Measurements from ENCODE around the gene ANGPTL7. TPM values are rescaled to one million over a fixed set of nuclear protein-coding genes. Genes with fewer than 3 reads are reported as not detected.

ANGPTL7 gene
- polyA plus RNA-seq, 3 donors from 2014 or later: not detected

- no peaks in the 10 kb centered on the region for H3K4me1 Mint-ChIP-seq
- no peaks in the 10 kb centered on the region for H3K9me3 Mint-ChIP-seq
- peaks cover 0 to 2% (median 0%) of the 10 kb centered on the region in 3 donors for H3K27me3 Mint-ChIP-seq (ENCODE audit: low read depth in 3 of 3)
- no peak overlapping the region for H3K4me3 Mint-ChIP-seq
- H3K27ac Mint-ChIP-seq: no peak overlapping the region
- DNase-seq: no peak
- H3K36me3 Mint-ChIP-seq: peaks cover 24 to 49% (median 28%) of the 10 kb centered on the region in 3 donors
Observed at GRCh38 chr1:11198257-11198656, 9.1 kb downstream of the ANGPTL7 start.

DNA sequence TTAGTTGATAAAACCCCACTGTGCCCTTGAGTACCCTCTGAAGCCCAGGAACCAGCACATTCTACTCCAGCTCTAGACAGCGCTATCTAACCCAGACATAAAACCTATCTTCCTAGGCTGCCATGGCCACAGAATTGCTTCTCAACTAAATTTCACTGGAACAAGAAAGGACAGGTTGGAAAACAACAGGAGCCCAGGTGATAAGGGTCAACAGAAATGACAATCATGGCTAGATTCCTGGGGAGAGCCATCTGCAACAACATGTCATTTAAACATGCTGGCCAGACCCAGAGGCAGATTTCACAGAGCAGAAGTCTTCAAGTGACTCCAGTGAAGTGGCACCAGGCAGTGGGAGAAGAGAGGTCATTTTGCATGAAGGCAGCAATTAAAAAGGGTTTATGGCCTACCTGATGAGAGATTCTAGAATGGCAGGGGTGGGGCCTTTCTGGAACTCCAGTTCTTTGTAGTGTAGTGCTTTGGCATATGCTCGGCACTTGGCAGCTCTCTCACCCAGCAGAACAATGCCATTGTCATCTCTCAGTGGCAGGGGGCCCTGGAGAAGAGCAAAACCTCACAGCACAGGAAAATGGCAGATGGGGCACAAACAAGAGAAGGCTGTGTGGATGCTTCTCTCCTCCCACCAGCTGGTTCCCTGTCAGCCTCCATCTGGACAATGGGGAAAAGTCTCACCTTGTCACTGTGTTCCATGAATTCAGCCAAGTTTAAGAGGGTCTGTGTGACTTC, 9.9 kb downstream of the ANGPTL7 start:
- H3K27me3 Mint-ChIP-seq (ENCODE audit: low read depth in 3 of 3): peaks cover 0 to 2% (median 0%) of the 10 kb centered on the region in 3 donors
- DNase-seq: no peak
- no peak overlapping the region for H3K4me3 Mint-ChIP-seq
- no peaks in the 10 kb centered on the region for H3K9me3 Mint-ChIP-seq
- no peak overlapping the region for H3K27ac Mint-ChIP-seq
- no peaks in the 10 kb centered on the region for H3K4me1 Mint-ChIP-seq
- peaks cover 24 to 54% (median 34%) of the 10 kb centered on the region in 3 donors for H3K36me3 Mint-ChIP-seq

DNA sequence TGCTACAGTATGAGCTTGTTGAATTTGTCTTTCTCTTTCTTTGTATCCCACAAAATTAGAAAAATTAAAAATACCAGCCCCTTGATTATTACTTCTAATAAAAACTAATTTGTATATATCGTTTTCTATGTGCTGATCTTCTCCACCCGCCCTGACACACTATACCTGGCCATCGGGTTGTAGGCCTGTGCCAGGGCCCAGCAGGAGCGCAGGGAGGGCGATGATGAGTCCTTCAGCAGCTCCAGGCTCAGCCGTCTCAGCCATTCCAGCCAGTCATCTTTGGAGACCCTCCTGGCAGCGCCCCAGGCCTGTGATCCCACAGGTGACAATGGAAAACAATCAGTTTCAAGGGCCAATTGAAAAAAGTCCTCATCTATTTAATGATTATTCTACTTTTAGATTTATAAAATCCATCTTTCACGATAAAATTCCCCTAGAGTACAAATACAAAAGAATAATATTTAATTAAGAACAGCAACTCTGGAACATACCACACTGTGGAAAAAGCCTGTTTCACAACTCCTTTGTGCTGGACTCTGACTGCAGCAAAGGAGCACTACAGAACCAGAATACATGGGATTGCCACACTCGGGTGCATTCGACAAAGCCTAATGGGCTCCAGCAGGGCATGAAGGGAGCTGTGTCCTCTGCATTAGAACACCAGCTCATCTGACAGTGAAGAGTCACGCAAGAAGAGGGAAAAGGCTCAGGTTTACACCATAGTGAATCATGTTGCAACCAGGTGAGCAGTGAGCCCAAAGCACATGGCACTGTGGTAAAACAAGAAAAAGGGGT, 15.4 kb downstream of the ANGPTL7 start:
- DNase-seq: no peak
- Mint-ChIP-seq H3K9me3 (no peaks in the 10 kb centered on the region), H3K4me1 (no peaks in the 10 kb centered on the region), H3K36me3 (peaks cover 6 to 41% (median 9%) of the 10 kb centered on the region in 3 donors), H3K27ac (no peak overlapping the region), H3K27me3 (ENCODE audit: low read depth in 3 of 3) (no peaks in the 10 kb centered on the region), H3K4me3 (no peak overlapping the region)

DNA sequence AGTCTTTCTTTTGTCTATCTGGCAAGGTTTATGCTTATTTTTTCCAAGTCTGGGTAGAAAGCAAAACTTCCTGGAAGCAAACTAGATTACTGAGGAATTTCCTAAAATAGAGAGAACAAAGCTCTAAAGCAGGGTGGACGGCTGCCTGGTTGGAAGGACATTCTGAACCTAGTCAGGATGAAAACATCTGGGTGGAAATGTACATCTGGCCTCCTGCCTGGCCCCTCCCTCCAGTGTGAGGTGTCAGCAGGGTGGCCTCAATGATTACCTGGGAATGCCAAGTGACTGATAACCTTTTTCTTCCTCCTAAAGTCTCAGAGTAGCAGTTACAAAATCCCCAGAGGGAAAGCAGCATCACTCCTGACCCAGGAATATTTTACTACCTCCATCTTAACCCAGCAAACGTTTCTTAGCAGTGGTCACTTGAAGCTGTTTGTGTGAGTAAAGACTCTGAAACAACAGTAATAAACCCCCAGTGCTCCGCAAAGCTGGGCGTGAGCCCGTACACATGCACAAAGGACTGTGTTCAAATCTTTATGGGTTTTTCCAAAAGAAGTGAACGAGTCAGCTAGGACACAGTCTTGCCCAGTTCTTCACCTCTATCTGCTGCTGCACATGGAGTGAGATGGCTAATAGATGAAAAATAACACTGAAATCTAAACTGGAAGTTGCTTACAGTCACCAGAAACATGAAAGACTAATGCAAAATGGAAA, 18.9 kb downstream of the ANGPTL7 start:
- H3K9me3 Mint-ChIP-seq: no peaks in the 10 kb centered on the region
- H3K36me3 Mint-ChIP-seq: peaks cover 25 to 64% (median 28%) of the 10 kb centered on the region in 3 donors
- no peak overlapping the region for H3K4me3 Mint-ChIP-seq
- no peaks in the 10 kb centered on the region for H3K27me3 Mint-ChIP-seq (ENCODE audit: low read depth in 3 of 3)
- H3K27ac Mint-ChIP-seq: no peak overlapping the region
- DNase-seq: no peak
- no peaks in the 10 kb centered on the region for H3K4me1 Mint-ChIP-seq

DNA sequence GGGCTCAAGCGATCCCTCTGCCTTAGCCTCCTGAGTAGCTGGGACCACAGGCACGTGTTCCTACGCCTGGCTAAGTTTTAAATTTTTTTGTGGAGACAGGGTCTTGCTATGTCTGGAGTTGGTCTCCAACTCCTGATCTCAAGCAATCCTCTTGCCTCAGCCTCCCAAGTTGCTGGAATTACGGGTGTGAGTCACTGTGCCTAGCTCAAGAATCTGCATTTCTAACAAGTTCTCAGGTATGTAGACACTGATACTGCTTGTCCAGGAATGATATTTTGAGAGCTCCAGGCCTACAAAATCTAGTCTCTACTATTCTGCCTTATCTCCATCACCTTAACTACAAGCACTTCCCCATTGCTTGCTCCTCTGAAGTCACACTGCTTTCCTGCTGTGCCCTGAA, 22.3 kb downstream of the ANGPTL7 start:
- Mint-ChIP-seq H3K36me3 (peaks cover 34 to 71% (median 41%) of the 10 kb centered on the region in 3 donors), H3K27ac (no peak overlapping the region), H3K4me3 (no peak overlapping the region), H3K27me3 (ENCODE audit: low read depth in 3 of 3) (no peaks in the 10 kb centered on the region), H3K9me3 (no peaks in the 10 kb centered on the region), H3K4me1 (no peaks in the 10 kb centered on the region)
- DNase-seq: no peak

- Mint-ChIP-seq H3K4me1 (no peaks in the 10 kb centered on the region), H3K4me3 (no peak overlapping the region), H3K9me3 (no peaks in the 10 kb centered on the region), H3K27ac (no peak overlapping the region), H3K27me3 (ENCODE audit: low read depth in 3 of 3) (no peaks in the 10 kb centered on the region), H3K36me3 (peaks cover 34 to 73% (median 41%) of the 10 kb centered on the region in 3 donors)
- no peak for DNase-seq
Observed at GRCh38 chr1:11211925-11212587, 22.9 kb downstream of the ANGPTL7 start.

DNA sequence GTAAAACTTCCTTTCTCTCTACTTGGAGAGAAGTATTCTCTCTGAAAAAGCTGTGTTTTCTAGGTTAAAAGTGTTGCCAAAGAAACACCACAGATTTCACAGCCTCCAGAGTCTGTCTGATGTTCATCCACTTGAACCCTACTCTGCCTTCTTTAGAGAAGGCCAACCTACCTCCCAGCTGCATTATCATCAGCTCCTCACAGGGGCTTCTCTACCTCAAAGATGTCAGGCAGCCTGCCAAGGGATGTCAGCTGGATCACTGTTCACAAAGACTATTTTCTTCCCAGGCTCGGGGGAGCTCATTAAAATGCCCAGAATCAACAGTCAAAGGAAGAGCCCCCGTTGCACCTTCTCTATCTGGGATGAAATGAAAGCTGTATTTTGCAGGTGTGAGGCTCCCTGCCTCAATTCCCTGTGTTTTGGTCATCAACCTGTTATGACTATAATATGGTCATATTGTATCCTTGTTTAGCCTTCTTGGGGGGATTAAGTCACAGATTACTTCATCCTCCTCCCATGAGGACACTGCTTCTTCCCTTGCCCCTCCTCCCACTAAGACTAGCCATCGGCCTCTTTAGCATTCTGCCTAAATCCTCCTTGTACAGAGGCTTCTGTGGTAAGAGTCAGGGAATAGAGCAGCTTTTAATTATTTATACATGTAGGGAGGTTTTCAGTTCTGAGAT, 25.7 kb downstream of the ANGPTL7 start:
- Mint-ChIP-seq H3K27me3 (ENCODE audit: low read depth in 3 of 3) (peaks cover 0 to 1% (median 0%) of the 10 kb centered on the region in 3 donors), H3K4me3 (no peak overlapping the region), H3K4me1 (no peaks in the 10 kb centered on the region), H3K27ac (no peak overlapping the region), H3K36me3 (peaks cover 38 to 81% (median 49%) of the 10 kb centered on the region in 3 donors), H3K9me3 (no peaks in the 10 kb centered on the region)
- DNase-seq: no peak

- H3K36me3 Mint-ChIP-seq: peaks cover 38 to 81% (median 48%) of the 10 kb centered on the region in 3 donors
- no peaks in the 10 kb centered on the region for H3K9me3 Mint-ChIP-seq
- H3K27ac Mint-ChIP-seq: no peak overlapping the region
- no peaks in the 10 kb centered on the region for H3K4me1 Mint-ChIP-seq
- H3K4me3 Mint-ChIP-seq: no peak overlapping the region
- H3K27me3 Mint-ChIP-seq (ENCODE audit: low read depth in 3 of 3): peaks cover 0 to 1% (median 0%) of the 10 kb centered on the region in 3 donors
- no peak for DNase-seq
Observed at GRCh38 chr1:11215381-11216005, 26.3 kb downstream of the ANGPTL7 start.

DNA sequence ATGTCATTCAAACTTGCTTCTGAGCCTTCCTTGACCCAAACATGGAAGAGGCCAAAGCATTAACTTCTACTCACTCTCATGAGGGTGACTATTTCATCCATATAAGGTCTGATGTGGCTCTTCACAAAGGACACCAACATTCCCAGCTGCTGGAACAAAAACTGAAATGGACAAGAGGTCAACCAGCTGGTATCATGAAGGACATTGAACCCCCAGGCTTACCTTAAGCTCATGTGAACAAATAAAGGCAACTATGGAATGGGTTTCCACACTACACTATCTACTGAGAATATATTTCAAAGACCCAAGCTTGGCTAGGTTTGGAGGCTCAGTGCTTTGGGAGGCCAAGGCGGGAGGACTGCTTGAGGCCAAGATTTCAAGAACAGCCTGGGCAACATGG, 26.9 kb downstream of the ANGPTL7 start:
- H3K4me3 Mint-ChIP-seq: no peak overlapping the region
- H3K36me3 Mint-ChIP-seq: peaks cover 32 to 77% (median 43%) of the 10 kb centered on the region in 3 donors
- H3K9me3 Mint-ChIP-seq: no peaks in the 10 kb centered on the region
- no peak overlapping the region for H3K27ac Mint-ChIP-seq
- no peaks in the 10 kb centered on the region for H3K4me1 Mint-ChIP-seq
- H3K27me3 Mint-ChIP-seq (ENCODE audit: low read depth in 3 of 3): peaks cover 0 to 1% (median 0%) of the 10 kb centered on the region in 3 donors
- no peak for DNase-seq

DNA sequence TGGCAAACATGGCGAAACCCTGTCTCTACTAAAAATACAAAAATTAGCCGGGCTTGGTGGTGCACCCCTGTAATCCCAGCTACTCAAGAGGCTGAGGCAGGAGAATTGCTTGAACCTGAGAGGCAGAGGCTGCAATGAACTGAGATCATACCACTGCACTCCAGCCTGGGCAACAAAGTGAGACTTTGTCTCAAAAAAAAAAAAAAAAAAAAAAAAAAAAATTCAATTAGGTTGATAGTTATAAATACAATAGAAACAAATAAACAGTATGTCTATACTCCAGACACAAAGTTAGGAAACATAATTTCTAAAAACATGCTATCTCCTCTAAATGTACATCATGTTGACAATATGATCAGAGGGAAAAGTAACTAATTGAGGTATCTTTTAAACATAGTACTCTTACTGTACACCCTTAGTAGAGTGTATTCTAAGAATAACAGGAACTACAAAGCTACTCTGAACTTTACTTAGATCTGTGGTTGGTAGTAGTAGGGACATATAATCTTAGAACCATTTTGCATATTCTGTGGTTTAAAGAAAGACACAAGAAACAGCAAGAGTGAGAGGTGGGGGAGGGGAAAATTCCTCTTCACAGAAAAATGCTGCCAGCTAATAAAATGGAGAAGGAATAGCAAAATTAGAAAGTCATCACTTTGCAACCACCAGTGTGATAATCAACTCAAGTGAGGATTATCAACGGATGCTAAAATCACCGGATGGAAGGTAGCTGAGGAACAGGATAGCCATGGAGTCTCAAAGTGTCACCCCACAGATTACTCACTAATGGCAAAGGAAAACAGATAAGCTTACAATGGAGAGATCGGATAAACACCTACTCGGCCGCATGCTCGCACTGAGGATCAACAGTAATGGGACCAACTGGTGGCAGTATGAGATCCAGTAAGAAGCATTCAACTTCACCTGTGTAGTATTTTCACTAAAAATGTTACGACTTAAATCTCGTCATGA, 38.2 kb downstream of the ANGPTL7 start:
- no peaks in the 10 kb centered on the region for H3K9me3 Mint-ChIP-seq
- H3K4me3 Mint-ChIP-seq: no peak overlapping the region
- H3K27ac Mint-ChIP-seq: peak overlapping the region in 1 of 6 donors; percentile 57
- H3K4me1 Mint-ChIP-seq: peaks cover 0 to 6% of the 10 kb centered on the region in 2 donors
- H3K36me3 Mint-ChIP-seq: peaks cover 32 to 55% (median 33%) of the 10 kb centered on the region in 3 donors
- H3K27me3 Mint-ChIP-seq (ENCODE audit: low read depth in 3 of 3): no peaks in the 10 kb centered on the region
- DNase-seq: no peak

- Mint-ChIP-seq H3K27ac (peak overlapping the region in 1 of 6 donors; percentile 70), H3K9me3 (no peaks in the 10 kb centered on the region), H3K27me3 (ENCODE audit: low read depth in 3 of 3) (peaks cover 0 to 2% (median 0%) of the 10 kb centered on the region in 3 donors), H3K4me1 (peaks cover 0 to 6% of the 10 kb centered on the region in 2 donors), H3K4me3 (no peak overlapping the region), H3K36me3 (peaks cover 39 to 62% (median 40%) of the 10 kb centered on the region in 3 donors)
- DNase-seq: no peak
Observed at GRCh38 chr1:11229203-11229602, 40.0 kb downstream of the ANGPTL7 start.

GRCh38 chr1:11233208-11233607, 44.1 kb downstream of the ANGPTL7 start:
- Mint-ChIP-seq H3K4me3 (no peak overlapping the region), H3K36me3 (peaks cover 44 to 75% (median 47%) of the 10 kb centered on the region in 3 donors), H3K4me1 (peaks cover 0 to 7% of the 10 kb centered on the region in 2 donors), H3K9me3 (no peaks in the 10 kb centered on the region), H3K27ac (no peak overlapping the region), H3K27me3 (ENCODE audit: low read depth in 3 of 3) (peaks cover 0 to 2% (median 0%) of the 10 kb centered on the region in 3 donors)
- DNase-seq: no peak

Data from immature natural killer cell (primary cell).